Activated naive CD4-positive, alpha-beta T cell treated with Interleukin-2 at 50 U/mL for 16 hours (primary cell): Measurements from ENCODE around the gene RAD51B.

Experiments used
- DNase-seq: peaks from one replicate; pipeline ENCODE4 v3.0.0-alpha.2; 2020

RAD51B gene

DNA sequence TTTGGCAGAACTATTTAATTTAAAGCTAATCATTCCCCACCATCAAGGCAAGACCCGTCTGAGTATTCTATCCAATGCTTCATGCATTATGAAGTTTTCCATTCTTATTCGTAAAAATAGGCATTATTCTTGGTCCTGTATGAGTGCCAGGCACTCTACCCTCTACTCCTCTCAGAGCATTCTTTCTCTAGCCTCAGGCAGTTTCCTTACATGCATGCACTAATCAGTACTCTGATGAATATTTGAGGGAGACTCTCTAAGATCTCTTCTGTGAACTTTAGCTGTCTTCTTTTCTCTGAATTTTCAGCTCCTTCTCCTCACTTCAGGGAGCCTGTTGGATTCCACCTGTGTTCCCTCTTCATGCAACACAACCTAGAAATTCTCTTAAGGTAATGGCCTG lies 334.7 kb downstream of the RAD51B start:
- DNase-seq: no peak

DNA sequence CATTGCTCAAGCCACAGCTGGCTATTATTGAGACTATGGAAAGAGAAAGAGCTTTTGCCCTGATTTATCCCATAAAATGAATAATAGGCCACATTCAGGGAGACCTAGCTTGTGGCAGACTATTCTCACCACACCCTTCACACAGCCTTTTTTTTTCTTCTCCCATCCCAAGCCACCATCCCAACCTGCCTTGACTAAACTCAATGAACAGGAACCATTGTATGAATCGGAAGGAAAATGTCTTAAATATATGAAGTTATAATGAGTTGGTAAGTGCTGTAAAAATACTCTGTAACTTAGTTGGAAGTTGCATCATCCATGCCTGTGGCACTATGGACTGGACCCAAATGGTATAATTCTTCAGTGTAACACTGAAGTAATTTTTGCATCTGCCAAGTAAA lies 338.4 kb downstream of the RAD51B start:
- DNase-seq: no peak

DNA sequence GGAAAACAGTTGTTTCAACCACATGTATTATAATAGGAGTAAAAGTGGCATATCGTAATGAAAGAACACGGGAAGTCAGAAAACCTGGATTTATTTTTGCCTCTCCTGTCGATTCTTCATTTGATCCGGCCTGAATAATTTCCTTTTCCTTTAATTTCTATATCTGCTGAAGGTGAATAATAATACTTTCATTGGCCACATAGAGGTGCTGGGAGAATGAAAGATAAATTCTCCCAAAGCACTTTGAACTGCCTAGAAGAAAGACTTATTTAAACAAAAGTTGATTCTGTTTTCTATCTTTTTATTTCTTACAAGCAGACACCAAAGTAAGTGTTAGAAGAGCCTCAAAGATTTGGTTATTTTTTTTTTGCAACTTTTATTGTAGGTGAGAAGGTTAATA lies 339.1 kb downstream of the RAD51B start:
- no peak for DNase-seq

DNA sequence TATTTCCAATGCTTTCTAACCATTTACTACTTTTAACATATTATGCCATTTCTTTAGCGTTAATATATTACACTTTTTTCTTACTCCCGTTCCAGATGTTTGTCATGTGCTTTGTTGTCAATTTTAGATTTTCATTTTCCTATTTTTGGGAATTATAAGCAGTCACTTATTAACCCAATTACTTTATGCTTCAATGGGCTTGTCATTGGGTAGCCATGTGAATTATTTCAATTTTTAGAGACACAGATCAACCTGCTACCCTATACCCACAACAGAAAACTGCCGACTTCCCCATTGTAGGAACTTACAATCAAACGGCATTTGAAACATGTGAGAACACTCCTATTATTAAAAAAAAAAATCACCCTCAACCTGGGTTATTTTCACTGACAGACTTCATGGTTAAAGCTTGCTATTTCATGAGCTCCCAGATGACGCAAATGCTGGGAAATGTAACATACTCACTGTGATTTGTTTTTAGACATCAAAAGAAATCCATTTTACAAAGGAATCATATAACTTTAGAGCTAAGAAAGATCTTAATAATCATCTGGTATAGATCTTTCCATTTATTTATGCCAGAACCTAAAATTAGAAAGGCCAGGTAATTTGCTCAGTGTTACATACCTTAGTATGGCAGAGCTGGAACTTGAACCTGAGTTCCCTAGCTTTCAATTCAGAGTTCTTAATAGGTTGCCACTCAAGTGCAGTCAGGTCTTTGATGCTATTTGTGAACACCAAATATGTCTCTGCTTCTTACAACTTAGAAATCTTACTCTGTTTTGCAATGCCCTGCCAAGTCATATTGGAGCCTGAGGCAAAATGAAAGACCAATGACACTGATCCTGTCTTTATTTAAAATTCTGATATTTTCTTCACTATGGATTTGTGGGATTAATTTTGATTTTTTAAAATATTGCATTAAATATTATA lies 340.4 kb downstream of the RAD51B start:
- DNase-seq: no peak

DNA sequence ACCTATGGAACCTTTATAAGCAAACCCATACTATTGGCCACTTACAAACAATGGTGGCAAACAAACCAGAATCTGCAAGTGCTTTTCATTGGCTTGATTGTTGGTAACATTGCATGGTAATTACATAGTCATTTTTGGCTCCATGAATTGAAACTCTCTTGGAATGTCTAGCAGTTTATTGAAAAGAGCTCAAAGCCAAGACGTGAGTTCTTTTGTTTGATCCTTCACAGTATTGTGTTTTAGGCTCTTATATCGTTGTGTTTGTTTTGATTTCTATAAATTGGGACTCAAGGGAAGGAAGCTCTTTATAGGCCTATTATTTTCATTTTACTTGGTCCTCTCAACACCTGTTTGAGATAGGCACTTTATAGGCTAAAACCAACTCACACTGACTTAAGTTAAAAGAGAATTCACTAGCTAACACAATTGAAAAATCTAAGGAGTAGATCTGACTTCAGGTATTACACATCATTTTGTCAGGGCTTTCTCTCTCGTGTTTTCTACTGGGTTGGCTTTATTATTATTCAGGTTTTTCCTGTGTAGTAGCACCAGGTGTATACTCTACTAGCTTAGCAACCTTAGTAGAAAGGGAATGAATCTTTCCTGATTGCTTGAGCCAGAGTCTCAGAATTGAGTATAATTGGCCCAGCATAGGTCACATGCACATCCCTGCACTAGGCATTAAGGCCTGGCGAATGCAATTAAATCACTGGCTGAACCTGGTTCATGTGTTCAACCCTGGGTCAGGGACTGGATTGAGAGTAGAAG lies 341.4 kb downstream of the RAD51B start:
- no peak for DNase-seq

DNA sequence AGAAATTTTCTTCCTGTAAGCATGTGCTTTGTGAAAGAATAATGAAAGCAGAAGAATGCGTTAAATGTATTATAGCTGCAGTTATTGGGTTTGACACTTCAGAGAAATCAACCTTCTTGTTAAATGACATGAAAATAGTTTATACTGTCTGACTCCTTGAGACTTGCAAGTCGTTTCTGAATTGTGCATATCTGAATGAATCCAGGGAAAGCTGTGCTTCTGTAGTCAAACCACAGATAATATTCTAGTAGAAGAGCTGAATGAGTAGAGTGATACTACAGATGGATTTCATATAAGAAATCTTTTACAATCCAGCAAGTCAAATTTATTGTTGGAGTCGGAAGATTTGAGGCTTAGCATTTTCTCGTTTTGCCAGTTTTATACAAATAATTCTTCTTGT lies 343.3 kb downstream of the RAD51B start:
- DNase-seq: no peak

DNA sequence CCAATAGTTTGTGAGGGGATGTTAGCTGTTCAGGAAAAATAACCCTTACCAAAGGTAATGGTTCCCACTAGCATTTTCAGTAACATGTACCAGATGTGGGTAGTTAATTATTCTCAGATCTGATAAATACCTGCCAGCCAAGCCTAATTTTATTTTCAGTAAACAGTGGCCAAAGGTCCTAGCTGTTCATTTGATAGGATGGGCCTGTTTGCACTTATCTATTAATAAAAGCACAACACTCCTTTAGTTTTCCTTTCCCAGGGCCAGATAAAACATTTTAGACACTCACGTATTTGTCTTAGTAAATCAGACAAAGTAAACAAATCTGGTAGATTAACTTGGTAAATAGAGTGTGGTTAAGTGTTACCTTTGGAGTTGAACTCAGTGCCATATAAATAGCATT lies 345.1 kb downstream of the RAD51B start:
- no peak for DNase-seq

DNA sequence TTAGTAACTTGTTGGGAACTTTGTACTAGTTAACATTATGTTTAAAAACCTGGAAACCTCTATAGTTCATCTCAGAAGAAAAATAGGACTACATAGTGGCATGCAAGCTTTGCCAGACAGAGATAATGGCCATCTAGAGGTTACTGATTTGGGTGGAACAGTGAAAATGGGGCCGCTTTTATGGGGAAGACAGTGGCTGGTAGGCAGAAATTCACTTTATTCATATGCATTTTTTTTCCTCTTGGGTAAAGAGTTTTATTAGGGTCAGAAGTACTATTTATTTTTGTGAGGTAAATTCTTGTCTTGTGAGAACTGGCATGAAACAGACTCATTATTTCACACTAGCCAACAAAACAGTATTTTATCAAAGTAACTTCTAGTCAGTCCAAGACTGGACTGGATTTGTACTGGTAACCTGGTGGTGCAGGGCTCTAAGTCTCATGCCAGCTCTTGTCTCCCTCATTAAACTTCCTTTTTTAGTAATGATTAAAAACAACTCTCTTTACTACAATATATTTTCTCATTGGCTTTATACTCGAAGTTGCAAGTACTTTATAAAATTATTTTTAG lies 345.8 kb downstream of the RAD51B start:
- no peak for DNase-seq

DNA sequence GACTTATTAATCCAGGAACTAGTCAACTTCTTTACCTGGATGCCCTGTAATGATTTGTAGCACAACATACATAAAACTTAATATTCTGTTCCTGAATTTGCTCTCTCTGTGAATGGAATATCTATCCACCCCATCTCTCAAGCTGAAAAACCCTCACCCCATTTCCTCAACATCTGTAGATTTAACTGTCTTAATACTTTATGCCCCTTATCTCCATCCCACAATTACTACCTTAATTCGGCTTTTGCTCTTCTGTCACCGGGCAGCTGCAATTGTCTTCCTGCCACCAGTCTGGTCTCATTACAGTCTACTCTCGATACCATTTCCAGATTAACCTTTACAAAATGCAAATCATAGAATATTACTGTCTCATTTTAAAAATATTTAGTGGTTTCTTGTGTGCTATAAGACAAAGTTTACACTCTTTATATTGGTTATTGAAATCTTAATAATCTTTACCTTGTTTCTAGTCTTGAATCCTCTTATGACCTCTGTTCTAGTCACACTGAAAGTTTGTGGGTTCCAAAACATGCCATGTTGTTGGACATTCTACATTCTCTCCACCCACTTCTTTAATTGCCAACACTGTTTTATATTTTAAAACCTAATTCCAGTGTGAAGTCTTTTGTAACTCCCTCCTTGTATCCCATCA lies 347.3 kb downstream of the RAD51B start:
- DNase-seq: no peak

DNA sequence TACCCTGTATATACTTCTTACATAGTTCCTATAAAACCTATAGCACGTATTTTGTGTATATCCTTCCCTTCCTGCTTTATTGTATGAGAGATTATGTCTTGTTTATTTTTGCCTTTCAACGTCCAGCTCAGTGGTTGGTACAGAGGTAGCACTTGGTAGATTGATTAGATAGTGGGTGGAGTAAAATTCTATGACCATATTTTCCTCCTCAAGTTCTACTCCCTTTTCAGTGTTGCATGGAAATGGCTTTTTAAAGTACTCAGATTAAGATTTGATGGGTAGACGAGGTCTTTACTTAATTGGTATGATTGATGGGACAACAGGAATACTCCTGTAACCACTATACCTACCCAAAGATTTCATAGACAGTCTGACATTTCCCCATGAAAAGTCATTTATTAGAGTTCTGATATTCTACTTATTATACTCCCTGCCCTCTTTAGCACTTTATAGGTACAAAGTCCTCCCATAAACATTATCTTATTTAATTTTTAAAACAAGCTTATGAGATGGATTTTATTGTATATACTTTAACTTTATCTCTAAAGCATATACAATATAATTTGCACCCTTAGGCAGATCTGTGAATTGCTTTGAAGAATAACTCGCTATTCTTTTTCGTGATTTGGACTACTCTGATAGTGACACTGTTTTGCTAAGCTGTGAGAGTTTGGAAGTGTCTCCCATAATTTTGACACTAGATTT lies 348.0 kb downstream of the RAD51B start:
- no peak for DNase-seq

DNA sequence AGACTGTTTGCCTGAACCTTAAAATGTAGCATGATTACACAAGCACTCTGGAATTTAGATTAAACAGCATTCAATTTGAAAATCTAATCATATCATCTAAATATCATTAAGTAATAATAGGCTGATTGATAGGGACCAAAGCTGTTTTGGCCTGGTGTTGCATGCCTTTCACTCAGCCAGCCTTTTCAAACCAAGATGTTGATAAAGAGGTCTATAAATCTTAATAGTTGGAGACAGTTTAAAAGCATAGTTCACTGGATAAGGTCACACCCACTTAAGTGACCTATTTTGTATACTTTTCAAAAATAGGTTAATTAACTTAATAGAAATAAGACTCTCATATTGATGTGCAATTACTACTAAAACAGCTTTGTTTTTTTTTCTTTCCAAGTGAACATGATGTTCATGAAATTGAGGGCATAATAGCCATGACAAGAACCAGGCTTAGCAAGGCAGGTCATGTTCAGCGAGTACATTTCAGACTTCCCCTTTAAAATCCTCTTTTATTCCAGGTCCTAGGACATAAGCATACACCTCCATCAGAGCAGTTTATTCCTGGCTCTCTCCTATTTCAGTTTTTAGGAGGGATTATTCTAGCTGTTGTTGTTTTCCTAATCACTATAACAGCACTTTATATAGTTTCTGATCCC lies 349.0 kb downstream of the RAD51B start:
- DNase-seq: no peak

DNA sequence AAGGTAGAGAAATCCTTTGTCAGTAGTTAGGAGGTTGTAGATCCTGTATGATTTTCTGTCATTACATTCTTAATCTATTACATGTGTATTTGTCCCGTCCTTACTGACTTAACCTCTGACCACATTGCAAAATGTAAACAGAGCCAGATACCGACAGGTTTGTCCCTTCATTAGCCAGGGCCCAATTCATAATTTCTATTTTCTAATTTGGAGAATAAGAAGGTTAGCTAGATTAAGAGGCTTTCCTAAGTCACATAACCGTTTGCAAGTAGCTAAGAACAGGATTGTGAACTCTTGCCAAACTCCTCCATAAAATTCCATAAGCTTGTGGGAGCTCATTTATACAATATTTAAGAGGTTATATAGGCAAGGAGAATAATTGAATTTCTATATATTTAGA lies 352.6 kb downstream of the RAD51B start:
- no peak for DNase-seq

DNA sequence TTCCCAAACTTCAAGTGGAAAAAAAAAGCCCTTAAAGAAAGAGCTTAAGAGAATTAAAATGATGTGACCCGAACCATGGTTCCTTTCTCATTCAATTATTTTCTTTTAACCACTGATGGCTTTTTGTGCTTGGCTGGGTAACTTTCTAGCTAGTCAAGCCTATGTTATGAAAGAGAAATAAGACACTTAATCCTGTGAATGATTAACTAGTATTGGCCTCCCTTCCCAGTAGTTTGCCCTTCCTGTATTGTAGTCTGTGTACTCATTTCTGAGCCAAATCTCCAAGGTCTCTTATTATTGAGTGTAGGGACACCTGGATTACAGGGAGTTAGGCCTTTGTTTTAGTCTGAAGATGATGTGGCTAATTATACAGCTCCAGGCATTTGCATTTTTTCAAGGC lies 353.0 kb downstream of the RAD51B start:
- DNase-seq: no peak

DNA sequence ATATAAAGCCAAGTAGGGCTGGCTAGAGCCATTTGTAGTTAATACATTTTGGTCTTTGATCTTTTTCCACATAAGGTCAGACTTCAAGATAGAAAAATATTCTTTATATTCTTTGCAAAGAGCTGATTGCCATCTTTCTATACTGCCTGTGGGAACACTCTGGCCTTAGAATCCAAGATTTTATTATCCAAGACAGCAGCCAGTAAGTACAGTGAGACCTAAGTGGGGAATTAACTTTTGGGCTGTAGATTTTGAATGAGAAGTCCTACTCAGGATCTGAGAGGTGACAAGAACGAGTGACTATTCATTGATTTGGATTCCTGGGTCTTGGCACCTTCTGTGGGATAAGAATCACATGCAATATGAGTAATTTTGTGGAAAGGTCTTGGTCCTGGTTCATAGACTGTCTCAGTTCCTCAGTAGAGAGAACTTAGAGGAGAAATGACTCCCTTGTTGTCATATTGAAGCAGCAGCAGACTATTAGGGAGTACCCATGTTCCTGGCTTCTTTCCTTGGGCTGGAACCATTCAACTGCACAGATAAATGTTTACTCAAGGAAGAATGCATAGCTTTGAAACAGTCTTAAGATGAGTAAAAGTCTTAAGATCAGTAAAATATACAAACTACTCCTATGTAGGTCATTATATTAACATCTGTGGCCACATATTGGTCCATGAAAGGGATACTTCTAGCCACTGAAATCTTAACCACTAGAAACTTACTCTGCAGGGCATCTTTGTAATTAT lies 353.8 kb downstream of the RAD51B start:
- DNase-seq: no peak

DNA sequence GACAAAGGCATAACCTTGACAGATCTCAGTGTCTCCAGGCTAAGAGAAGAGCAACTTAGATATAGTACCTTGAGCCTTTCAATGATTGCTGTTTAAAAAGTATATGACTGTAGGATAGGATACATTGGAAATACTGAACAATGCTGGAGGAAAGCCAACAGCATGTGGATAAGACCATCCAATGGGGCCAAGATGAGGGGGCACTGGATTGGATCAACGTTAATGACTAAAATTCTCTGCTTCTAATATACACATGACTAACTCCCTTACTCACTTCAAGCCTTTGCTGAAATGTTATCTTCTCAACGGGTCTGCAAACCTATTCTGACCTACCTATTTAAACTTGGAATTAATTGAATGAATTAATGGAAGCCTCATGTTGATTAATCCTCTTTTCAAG lies 354.9 kb downstream of the RAD51B start:
- DNase-seq: no peak

DNA sequence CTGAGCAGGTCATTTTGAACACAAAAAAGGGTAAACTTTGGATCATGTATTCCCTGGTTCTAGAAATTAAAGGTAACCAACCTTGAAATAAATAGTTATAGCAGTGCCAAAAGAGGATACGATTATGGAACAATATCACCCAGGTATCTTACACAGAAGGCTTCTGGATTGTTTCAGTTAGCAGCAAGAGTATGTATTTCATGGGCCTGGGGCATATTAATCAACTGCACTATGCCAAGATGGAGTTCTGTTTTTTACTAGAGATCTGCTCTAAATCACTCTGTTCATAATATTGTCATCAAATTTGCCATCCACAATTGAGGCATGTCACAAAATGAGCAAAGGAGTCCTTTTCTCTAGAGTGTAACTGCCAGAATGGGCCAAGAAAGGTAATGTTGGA lies 357.1 kb downstream of the RAD51B start:
- DNase-seq: no peak

DNA sequence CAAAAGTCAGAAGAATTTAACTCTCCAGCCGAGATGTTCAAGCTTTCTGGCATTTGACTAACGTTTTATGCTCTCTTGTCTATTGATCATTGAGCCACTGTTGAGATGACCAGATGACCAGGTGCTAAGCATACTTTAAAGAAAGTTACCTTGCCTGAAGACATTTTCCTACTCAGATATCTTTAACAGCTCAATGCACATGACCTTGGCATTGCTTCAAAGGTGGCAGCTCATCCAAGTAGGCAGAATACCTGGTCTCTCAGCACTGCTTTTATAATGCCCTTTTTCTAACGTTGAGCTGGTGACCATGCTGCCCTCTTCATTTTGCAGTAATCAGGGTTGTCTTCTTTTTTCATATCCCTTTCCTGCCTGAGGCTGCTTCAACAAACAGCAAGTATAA lies 358.1 kb downstream of the RAD51B start:
- DNase-seq: no peak

DNA sequence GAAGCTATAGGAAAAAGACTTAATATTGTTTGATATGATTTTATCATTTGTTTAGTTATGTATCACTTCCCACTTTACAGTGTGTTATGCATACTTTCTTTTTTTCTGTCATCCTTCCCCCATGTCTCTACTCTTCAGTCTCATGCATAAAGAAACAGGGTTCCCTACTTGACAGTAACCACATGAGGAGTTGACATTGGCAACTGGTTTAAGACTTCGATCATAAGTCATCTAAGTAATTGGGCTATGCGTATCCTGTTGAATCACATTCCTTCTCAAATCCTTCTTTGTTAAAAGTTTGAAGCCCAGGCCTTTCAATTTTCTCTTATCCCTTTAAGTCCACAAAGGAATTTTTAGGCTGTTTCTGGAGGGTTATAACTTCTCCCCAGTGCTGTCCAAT lies 358.7 kb downstream of the RAD51B start:
- DNase-seq: no peak

DNA sequence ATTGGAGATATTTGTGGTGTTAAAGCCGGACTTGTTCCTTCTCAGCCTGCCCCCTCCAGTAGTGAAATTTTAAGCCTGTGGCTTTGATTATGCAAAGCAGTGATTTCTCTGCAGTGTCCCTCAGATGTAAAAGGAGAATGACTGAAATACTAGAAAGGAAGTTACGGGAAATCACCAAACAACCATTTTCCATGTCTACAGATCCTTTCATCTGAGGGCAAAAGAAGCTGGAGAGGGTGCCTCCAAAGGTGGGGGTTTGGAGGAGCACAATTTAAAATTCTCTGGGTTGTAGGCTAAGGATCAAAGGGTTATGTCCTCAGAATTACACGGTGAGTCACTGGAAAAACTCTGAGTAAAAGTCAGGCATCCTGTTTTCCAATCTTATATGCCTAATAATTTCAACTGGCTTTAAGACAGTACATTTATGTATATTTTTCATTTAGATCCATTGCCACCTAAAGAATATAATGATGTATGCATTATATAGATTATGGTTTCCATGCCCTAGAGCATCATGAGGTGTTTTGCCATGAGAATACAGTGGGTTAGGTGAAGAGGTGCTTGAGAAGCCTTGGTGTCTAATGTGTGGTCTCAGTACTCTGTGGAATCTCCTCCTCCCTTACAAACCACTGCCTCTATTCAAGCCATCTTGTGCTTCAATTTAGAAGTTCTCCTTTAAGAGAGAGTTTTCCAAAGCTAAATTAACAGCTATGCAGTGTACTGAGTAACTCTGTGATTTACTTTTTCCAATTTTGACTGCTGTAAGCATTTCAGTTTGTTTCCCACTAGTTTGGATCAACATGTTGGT lies 362.1 kb downstream of the RAD51B start:
- DNase-seq: no peak

DNA sequence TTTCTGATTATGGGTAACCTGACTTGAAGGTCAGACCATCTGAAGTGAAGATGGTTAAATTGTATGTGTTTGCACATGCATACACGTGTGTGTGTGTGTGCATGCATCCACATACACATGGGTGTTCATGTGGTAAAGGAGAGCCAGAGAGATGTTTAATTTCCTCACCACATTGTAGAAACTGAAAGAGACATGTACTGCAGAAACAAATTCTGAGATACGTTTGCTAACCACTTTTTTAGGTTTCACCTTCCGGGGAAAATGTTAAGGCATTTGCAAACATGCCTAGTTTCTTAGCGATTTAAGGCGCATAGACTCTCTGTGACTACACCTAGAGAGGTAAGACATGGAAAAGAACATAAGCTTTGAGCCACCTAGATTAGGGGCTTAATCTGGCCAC lies 362.9 kb downstream of the RAD51B start:
- peak; percentile 7 for DNase-seq
